A673 (cell line): ENCODE results near the gene GLI3. TPM values are rescaled to one million over a fixed set of nuclear protein-coding genes. Genes with fewer than 3 reads are reported as not detected.

ENCODE experiments used
- BruUV-seq: library from RNA; stranded (reverse); fragments of 400-500 nt; replicated peaks from 2 replicates; lab custom pipeline; 2021; lab: Mats Ljungman, UMichigan
- CTCF ChIA-PET: fragments of 300-600 bp; sonication (Branson Sonifier 250); formaldehyde crosslinking; loops from one replicate; lab custom pipeline; 2022; ENCODE audit warnings: antibody characterized with exemption; lab: Charles Lee
- POLR2A ChIA-PET: fragments of 300-600 bp; sonication (Branson Sonifier 250); formaldehyde crosslinking; loops from one replicate; lab custom pipeline; 2022; ENCODE audit warnings: antibody characterized with exemption; ENCODE audit not compliant: low non-redundant PET; lab: Charles Lee
- DNase-seq: peaks from one replicate; pipeline ENCODE4 v3.0.0-alpha.2; 2015; ENCODE audit warnings: low spot score
- H3K27ac ChIP-seq: fragments of 200-600 bp; sonication (generic); 2 replicates; pipeline ENCODE4 v1.5.1; 2016; ENCODE audit warnings: mixed run types, low read depth, mild to moderate bottlenecking, mixed read lengths, antibody characterized with exemption, low read length; ENCODE audit not compliant: poor library complexity, severe bottlenecking
- H3K27me3 ChIP-seq: fragments of 200-600 bp; sonication (generic); replicated peaks from 2 replicates; pipeline ENCODE4 v1.6.1; 2017; ENCODE audit warnings: mixed run types, low read depth, mild to moderate bottlenecking, mixed read lengths, antibody characterized with exemption, low read length; ENCODE audit not compliant: insufficient read depth, poor library complexity
- H3K36me3 ChIP-seq: fragments of 200-600 bp; sonication (generic); 2 replicates; pipeline ENCODE4 v1.6.1; 2016; ENCODE audit warnings: mixed run types, mild to moderate bottlenecking, mixed read lengths, antibody characterized with exemption, low read length; ENCODE audit not compliant: insufficient read depth, poor library complexity, severe bottlenecking
- H3K4me1 ChIP-seq: fragments of 200-600 bp; sonication (generic); 2 replicates; pipeline ENCODE4 v1.6.1; 2017; ENCODE audit warnings: mixed run types, mild to moderate bottlenecking, mixed read lengths, antibody characterized with exemption, low read length; ENCODE audit not compliant: insufficient read depth, poor library complexity, severe bottlenecking
- H3K4me3 ChIP-seq: fragments of 200-600 bp; sonication (generic); 2 replicates; pipeline ENCODE4 v1.5.1; 2016; ENCODE audit warnings: low read depth, mixed run types, mild to moderate bottlenecking, mixed read lengths, low read length; ENCODE audit not compliant: poor library complexity, severe bottlenecking
- H3K9me3 ChIP-seq: fragments of 200-600 bp; sonication (generic); 2 replicates; pipeline ENCODE4 v1.6.1; 2016; ENCODE audit warnings: mixed run types, low read depth, mild to moderate bottlenecking, mixed read lengths, antibody characterized with exemption, low read length; ENCODE audit not compliant: poor library complexity, severe bottlenecking
- EZH2 ChIP-seq: fragments of 200-600 bp; sonication (generic); IDR thresholded peaks from 2 replicates; pipeline ENCODE4 v1.6.1; 2017; ENCODE audit warnings: borderline replicate concordance, low read depth, mild to moderate bottlenecking, mixed read lengths, antibody characterized with exemption, low read length; ENCODE audit not compliant: poor library complexity, severe bottlenecking
- intact Hi-C: fragments of 100-400 bp; cut with micrococcal nuclease; formaldehyde crosslinking; loops from one replicate; pipeline ENCODE4 v1.10.0; 2022; ENCODE audit not compliant: unreplicated experiment
- total RNA-seq: library from RNA; stranded (reverse); gene quantifications from 2 replicates; pipeline ENCODE4 v1.2.3, GENCODE V29; 2021
- TF ChIP-seq, protein P1 (sequence below): fragments of 300-800, 200-600 bp; sonication (generic); conservative IDR thresholded peaks from 2 replicates; pipeline ENCODE4 v1.5.1; 2017; ENCODE audit warnings: low read depth, mild to moderate bottlenecking, antibody characterized with exemption, low read length, moderate library complexity, mixed read lengths

The GLI3 gene
- total RNA-seq, 1 experiment from 2014 or later: 52.6 TPM

GRCh38 chr7:42082144-42082543 is 154.9 kb downstream of the GLI3 start:
- Histone ChIP-seq H3K27me3 (no peaks in the 10 kb centered on the region), H3K9me3 (no peaks in the 10 kb centered on the region), H3K27ac (no peak overlapping the region), H3K36me3 (no peaks in the 10 kb centered on the region), H3K4me3 (no peak overlapping the region), H3K4me1 (peaks cover 35% of the 10 kb centered on the region)
- intact Hi-C loops: no loop called here
- BruUV-seq: no TSS peak
- DNase-seq: peak; percentile 84
- CTCF ChIA-PET: no interaction called here
- POLR2A ChIA-PET: no interaction called here
- no peak for TF ChIP-seq EZH2
- TF ChIP-seq, protein P1, sequence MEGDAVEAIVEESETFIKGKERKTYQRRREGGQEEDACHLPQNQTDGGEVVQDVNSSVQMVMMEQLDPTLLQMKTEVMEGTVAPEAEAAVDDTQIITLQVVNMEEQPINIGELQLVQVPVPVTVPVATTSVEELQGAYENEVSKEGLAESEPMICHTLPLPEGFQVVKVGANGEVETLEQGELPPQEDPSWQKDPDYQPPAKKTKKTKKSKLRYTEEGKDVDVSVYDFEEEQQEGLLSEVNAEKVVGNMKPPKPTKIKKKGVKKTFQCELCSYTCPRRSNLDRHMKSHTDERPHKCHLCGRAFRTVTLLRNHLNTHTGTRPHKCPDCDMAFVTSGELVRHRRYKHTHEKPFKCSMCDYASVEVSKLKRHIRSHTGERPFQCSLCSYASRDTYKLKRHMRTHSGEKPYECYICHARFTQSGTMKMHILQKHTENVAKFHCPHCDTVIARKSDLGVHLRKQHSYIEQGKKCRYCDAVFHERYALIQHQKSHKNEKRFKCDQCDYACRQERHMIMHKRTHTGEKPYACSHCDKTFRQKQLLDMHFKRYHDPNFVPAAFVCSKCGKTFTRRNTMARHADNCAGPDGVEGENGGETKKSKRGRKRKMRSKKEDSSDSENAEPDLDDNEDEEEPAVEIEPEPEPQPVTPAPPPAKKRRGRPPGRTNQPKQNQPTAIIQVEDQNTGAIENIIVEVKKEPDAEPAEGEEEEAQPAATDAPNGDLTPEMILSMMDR: no peak

DNA sequence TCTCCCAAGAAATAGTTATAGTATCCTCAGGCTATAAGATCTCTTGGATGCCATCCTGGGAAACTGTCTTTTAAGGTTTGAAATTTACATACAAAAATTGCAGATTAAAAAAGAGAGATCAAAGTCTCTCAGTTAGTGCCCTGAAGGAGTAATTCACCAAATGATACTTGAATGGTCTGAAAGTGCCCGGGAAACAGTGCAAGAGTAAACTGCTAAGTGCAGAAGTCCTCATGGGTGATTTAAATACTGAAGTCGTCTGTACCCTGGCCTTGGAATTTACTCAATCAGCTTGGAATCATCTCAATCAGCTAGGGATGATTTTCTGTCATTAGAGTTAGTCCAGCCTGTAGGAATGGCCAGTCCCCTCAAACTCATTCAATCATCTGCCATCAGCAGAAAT is 155.3 kb downstream of the GLI3 start:
- Histone ChIP-seq H3K4me3 (no peak overlapping the region), H3K27ac (no peak overlapping the region), H3K27me3 (no peaks in the 10 kb centered on the region), H3K4me1 (peaks cover 39% of the 10 kb centered on the region), H3K9me3 (no peaks in the 10 kb centered on the region), H3K36me3 (no peaks in the 10 kb centered on the region)
- BruUV-seq: no TSS peak
- TF ChIP-seq, protein P1: no peak
- TF ChIP-seq EZH2: no peak
- POLR2A ChIA-PET: interaction anchor here (0.6 kb wide), 1 partner anchor 142 kb away, joined by 4 read pairs; no protein-coding TSS in a partner anchor
- intact Hi-C loops: no loop called here
- CTCF ChIA-PET: no interaction called here
- DNase-seq: no peak

DNA sequence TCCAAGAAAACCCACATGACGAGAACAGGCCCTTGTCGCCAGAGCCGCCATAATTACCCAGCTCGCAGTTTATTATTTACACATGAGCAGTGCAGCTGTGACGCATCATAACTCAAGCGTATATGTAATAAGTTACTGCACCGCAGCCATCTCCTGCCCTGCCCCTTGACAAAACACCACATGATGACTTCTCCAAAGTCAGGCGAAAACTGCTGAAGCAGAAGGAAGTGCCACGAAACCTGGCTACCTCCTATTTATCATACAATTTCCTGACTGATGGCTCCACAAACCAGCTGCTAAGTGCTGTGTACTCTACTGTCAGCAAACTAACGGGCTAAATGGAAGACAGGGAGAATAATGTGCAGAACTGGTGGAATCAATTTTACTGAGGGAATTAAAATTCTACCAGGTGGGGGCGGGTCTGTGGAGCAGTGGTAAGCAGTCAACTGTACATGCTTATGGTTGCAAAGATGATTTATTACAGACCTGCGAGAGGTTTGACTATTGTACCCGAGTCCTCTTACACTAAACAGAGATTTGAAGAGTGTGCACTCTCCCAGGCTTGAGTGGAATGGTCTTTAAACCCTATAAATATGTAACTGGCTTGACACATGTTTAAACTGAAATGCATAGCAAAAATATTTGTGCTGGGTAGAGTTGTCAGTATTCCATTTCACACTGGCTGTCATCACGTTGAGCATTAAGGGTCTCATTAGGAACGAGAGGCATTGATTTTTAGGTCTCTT is 156.0 kb downstream of the GLI3 start:
- Histone ChIP-seq H3K4me1 (peaks cover 43% of the 10 kb centered on the region), H3K36me3 (no peaks in the 10 kb centered on the region), H3K27ac (no peak overlapping the region), H3K27me3 (no peaks in the 10 kb centered on the region), H3K9me3 (no peaks in the 10 kb centered on the region), H3K4me3 (no peak overlapping the region)
- BruUV-seq: no TSS peak
- CTCF ChIA-PET: no interaction called here
- no peak for DNase-seq
- intact Hi-C loops: no loop called here
- POLR2A ChIA-PET: interaction anchor here (0.6 kb wide), 1 partner anchor 142 kb away, joined by 4 read pairs; no protein-coding TSS in a partner anchor
- no peak for TF ChIP-seq EZH2
